Loucy (cell line): ENCODE results near the gene OPHN1.

Experiments
- EZH2phosphoT487 ChIP-seq: fragments of 200-600 bp; IDR thresholded peaks from 2 replicates; pipeline ENCODE4 v1.6.1; 2018; ENCODE audit warnings: antibody characterized with exemption, mild to moderate bottlenecking, moderate library complexity, borderline replicate concordance
- TF ChIP-seq, protein P1 (sequence below): fragments of 200-600 bp; sonication (generic); conservative IDR thresholded peaks from 2 replicates; pipeline ENCODE4 v1.5.1; 2014; ENCODE audit warnings: mild to moderate bottlenecking, antibody characterized with exemption, low read length

DNA sequence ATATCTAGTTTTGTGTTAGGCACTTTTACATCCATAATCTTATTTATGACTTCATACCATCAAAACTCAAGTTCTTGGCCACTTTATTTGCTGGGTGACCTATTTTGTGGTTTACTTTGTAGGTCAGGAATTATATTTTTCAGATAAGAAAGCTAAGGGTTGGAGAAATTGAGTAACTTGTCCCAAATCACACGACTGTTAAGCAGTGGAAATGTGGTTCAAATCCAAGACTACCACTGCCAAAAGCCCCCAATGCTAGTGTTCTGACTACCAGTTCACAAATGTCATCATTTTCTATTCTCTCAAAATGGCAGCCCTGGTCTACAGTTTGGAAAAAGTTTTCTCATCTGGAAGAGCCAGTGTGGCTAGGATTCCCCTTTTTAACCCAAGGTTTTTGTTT, 74.6 kb downstream of the OPHN1 start:
- TF ChIP-seq, protein P1, sequence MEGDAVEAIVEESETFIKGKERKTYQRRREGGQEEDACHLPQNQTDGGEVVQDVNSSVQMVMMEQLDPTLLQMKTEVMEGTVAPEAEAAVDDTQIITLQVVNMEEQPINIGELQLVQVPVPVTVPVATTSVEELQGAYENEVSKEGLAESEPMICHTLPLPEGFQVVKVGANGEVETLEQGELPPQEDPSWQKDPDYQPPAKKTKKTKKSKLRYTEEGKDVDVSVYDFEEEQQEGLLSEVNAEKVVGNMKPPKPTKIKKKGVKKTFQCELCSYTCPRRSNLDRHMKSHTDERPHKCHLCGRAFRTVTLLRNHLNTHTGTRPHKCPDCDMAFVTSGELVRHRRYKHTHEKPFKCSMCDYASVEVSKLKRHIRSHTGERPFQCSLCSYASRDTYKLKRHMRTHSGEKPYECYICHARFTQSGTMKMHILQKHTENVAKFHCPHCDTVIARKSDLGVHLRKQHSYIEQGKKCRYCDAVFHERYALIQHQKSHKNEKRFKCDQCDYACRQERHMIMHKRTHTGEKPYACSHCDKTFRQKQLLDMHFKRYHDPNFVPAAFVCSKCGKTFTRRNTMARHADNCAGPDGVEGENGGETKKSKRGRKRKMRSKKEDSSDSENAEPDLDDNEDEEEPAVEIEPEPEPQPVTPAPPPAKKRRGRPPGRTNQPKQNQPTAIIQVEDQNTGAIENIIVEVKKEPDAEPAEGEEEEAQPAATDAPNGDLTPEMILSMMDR = no peak
- TF ChIP-seq EZH2phosphoT487 = no peak
